ENCODE results near the gene SCYL3. TPM values are rescaled to one million over a fixed set of nuclear protein-coding genes. Genes with fewer than 3 reads are reported as not detected.
"Not testable (repeated sequence)": the region's sequence is repeated elsewhere in the genome, so short reads cannot be mapped to it uniquely, and the experiment has no call there.

Gene SCYL3
- total and polyA plus RNA-seq, 3 experiments from 2014 or later, result 12.7 to 13.5 (median 13.1) TPM

GRCh38 chr1:169877800-169878491, 15.8 kb downstream of the SCYL3 start:
- no peaks in the 10 kb centered on the region for H3K27me3 ChIP-seq (ENCODE audit: insufficient read depth, low read length, poor library complexity, severe bottlenecking)
- no peaks in the 10 kb centered on the region for H3K4me1 ChIP-seq (ENCODE audit: insufficient read depth, low read length)
- DNase-seq, result no peak
- peak overlapping the region in 2 of 8 donors; percentile 43 to 61 for H3K27ac Mint-ChIP-seq
- no peak overlapping the region for H3K27ac ChIP-seq (ENCODE audit: low read depth, low read length)
- peaks cover 25 to 72% (median 41%) of the 10 kb centered on the region in 3 donors for H3K36me3 Mint-ChIP-seq
- H3K9me3 ChIP-seq (ENCODE audit: low read length), result no peaks in the 10 kb centered on the region
- H3K36me3 ChIP-seq (ENCODE audit: insufficient read depth, low read length), result peaks cover 25% of the 10 kb centered on the region
- no peak overlapping the region for H3K4me3 Mint-ChIP-seq
- peaks cover 0 to under 1% of the 10 kb centered on the region in 2 donors for H3K27me3 Mint-ChIP-seq
- H3K4me3 ChIP-seq (ENCODE audit: low read length), result no peak overlapping the region
- CTCF ChIA-PET, result no interaction called here
- no peaks in the 10 kb centered on the region for H3K9me3 Mint-ChIP-seq
- POLR2A ChIA-PET, result no interaction called here
- peaks cover 42 to 60% (median 51%) of the 10 kb centered on the region in 3 donors for H3K4me1 Mint-ChIP-seq

GRCh38 chr1:169874229-169874628, 19.5 kb downstream of the SCYL3 start:
- Histone ChIP-seq H3K27me3 (ENCODE audit: insufficient read depth, low read length, poor library complexity, severe bottlenecking) (no peaks in the 10 kb centered on the region), H3K4me3 (ENCODE audit: low read length) (no peak overlapping the region), H3K9me3 (ENCODE audit: low read length) (no peaks in the 10 kb centered on the region), H3K4me1 (ENCODE audit: insufficient read depth, low read length) (no peaks in the 10 kb centered on the region), H3K27ac (ENCODE audit: low read depth, low read length) (no peak overlapping the region), H3K36me3 (ENCODE audit: insufficient read depth, low read length) (peaks cover 48% of the 10 kb centered on the region)
- POLR2A ChIA-PET, result no interaction called here
- no peak overlapping the region for H3K4me3 Mint-ChIP-seq
- H3K36me3 Mint-ChIP-seq, result peaks cover 40 to 88% (median 57%) of the 10 kb centered on the region in 3 donors
- no peaks in the 10 kb centered on the region for H3K9me3 Mint-ChIP-seq
- CTCF ChIA-PET, result no interaction called here
- peak overlapping the region in 1 of 8 donors; percentile 14 for H3K27ac Mint-ChIP-seq
- DNase-seq, result no peak
- peaks cover 26 to 38% (median 35%) of the 10 kb centered on the region in 3 donors for H3K4me1 Mint-ChIP-seq
- peaks cover 0 to 2% of the 10 kb centered on the region in 2 donors for H3K27me3 Mint-ChIP-seq

- ChIA-PET CTCF (no interaction called here), POLR2A (no interaction called here)
- Histone ChIP-seq H3K4me3 (ENCODE audit: low read length) (no peak overlapping the region), H3K9me3 (ENCODE audit: low read length) (no peaks in the 10 kb centered on the region), H3K36me3 (ENCODE audit: insufficient read depth, low read length) (peaks cover 54% of the 10 kb centered on the region), H3K27ac (ENCODE audit: low read depth, low read length) (no peak overlapping the region), H3K27me3 (ENCODE audit: insufficient read depth, low read length, poor library complexity, severe bottlenecking) (no peaks in the 10 kb centered on the region), H3K4me1 (ENCODE audit: insufficient read depth, low read length) (no peaks in the 10 kb centered on the region)
- peaks cover 40 to 89% (median 57%) of the 10 kb centered on the region in 3 donors for H3K36me3 Mint-ChIP-seq
- peak overlapping the region in 2 of 8 donors; percentile 23 to 51 for H3K27ac Mint-ChIP-seq
- H3K4me1 Mint-ChIP-seq, result peaks cover 22 to 33% (median 30%) of the 10 kb centered on the region in 3 donors
- H3K4me3 Mint-ChIP-seq, result no peak overlapping the region
- peaks cover 0 to 2% of the 10 kb centered on the region in 2 donors for H3K27me3 Mint-ChIP-seq
- DNase-seq, result no peak
- no peaks in the 10 kb centered on the region for H3K9me3 Mint-ChIP-seq
Observed at GRCh38 chr1:169873582-169874199, 20.0 kb downstream of the SCYL3 start.

- H3K27ac ChIP-seq (ENCODE audit: low read depth, low read length), result no peak overlapping the region
- Mint-ChIP-seq H3K27me3 (peaks cover 0 to 2% of the 10 kb centered on the region in 2 donors), H3K4me1 (peaks cover 18 to 30% (median 22%) of the 10 kb centered on the region in 3 donors), H3K9me3 (no peaks in the 10 kb centered on the region), H3K27ac (peak overlapping the region in 2 of 8 donors; percentile 58 to 64), H3K4me3 (no peak overlapping the region), H3K36me3 (peaks cover 46 to 89% (median 58%) of the 10 kb centered on the region in 3 donors)
- POLR2A ChIA-PET, result no interaction called here
- peaks cover 52% of the 10 kb centered on the region for H3K36me3 ChIP-seq (ENCODE audit: insufficient read depth, low read length)
- no peaks in the 10 kb centered on the region for H3K4me1 ChIP-seq (ENCODE audit: insufficient read depth, low read length)
- H3K9me3 ChIP-seq (ENCODE audit: low read length), result no peaks in the 10 kb centered on the region
- H3K27me3 ChIP-seq (ENCODE audit: insufficient read depth, low read length, poor library complexity, severe bottlenecking), result no peaks in the 10 kb centered on the region
- H3K4me3 ChIP-seq (ENCODE audit: low read length), result no peak overlapping the region
- CTCF ChIA-PET, result no interaction called here
- DNase-seq, result no peak
Observed at GRCh38 chr1:169872906-169873305, 20.8 kb downstream of the SCYL3 start.

- peaks cover 46 to 92% (median 59%) of the 10 kb centered on the region in 3 donors for H3K36me3 Mint-ChIP-seq
- H3K27ac Mint-ChIP-seq, result peak overlapping the region in 1 of 8 donors; percentile 21
- H3K36me3 ChIP-seq (ENCODE audit: insufficient read depth, low read length), result peaks cover 58% of the 10 kb centered on the region
- H3K4me1 ChIP-seq (ENCODE audit: insufficient read depth, low read length); H3K9me3 Mint-ChIP-seq; H3K27me3 Mint-ChIP-seq; H3K4me3 ChIP-seq (ENCODE audit: low read length); H3K27ac ChIP-seq (ENCODE audit: low read depth, low read length); DNase-seq; H3K9me3 ChIP-seq (ENCODE audit: low read length); H3K27me3 ChIP-seq (ENCODE audit: insufficient read depth, low read length, poor library complexity, severe bottlenecking); H3K4me3 Mint-ChIP-seq; CTCF ChIA-PET; POLR2A ChIA-PET: not testable (repeated sequence)
- peaks cover 18 to 26% (median 20%) of the 10 kb centered on the region in 3 donors for H3K4me1 Mint-ChIP-seq
Observed at GRCh38 chr1:169871988-169872387, 21.7 kb downstream of the SCYL3 start.

GRCh38 chr1:169869426-169869825, 24.3 kb downstream of the SCYL3 start:
- Histone ChIP-seq H3K36me3 (ENCODE audit: insufficient read depth, low read length) (peaks cover 68% of the 10 kb centered on the region), H3K27ac (ENCODE audit: low read depth, low read length) (no peak overlapping the region)
- CTCF ChIA-PET, result no interaction called here

GRCh38 chr1:169868978-169869377, 24.7 kb downstream of the SCYL3 start:
- H3K4me1 ChIP-seq (ENCODE audit: insufficient read depth, low read length), result no peaks in the 10 kb centered on the region
- ChIA-PET POLR2A (no interaction called here), CTCF (no interaction called here)
- no peak overlapping the region for H3K27ac ChIP-seq (ENCODE audit: low read depth, low read length)
- Mint-ChIP-seq H3K36me3 (peaks cover 45 to 95% (median 71%) of the 10 kb centered on the region in 3 donors), H3K27ac (peak overlapping the region in 1 of 8 donors; percentile 75), H3K27me3 (peaks cover 0 to 2% of the 10 kb centered on the region in 2 donors), H3K4me1 (peaks cover 3 to 10% (median 8%) of the 10 kb centered on the region in 3 donors), H3K4me3 (no peak overlapping the region), H3K9me3 (no peaks in the 10 kb centered on the region)
- peaks cover 64% of the 10 kb centered on the region for H3K36me3 ChIP-seq (ENCODE audit: insufficient read depth, low read length)
- no peaks in the 10 kb centered on the region for H3K27me3 ChIP-seq (ENCODE audit: insufficient read depth, low read length, poor library complexity, severe bottlenecking)
- H3K9me3 ChIP-seq (ENCODE audit: low read length), result no peaks in the 10 kb centered on the region
- DNase-seq, result no peak
- no peak overlapping the region for H3K4me3 ChIP-seq (ENCODE audit: low read length)

More at GRCh38 chr1:169869426-169869825, 24.3 kb downstream of the SCYL3 start:
- no peaks in the 10 kb centered on the region for H3K9me3 Mint-ChIP-seq
- Histone ChIP-seq H3K4me3 (ENCODE audit: low read length) (no peak overlapping the region), H3K9me3 (ENCODE audit: low read length) (no peaks in the 10 kb centered on the region), H3K4me1 (ENCODE audit: insufficient read depth, low read length) (no peaks in the 10 kb centered on the region), H3K27me3 (ENCODE audit: insufficient read depth, low read length, poor library complexity, severe bottlenecking) (no peaks in the 10 kb centered on the region)
- POLR2A ChIA-PET, result no interaction called here
- DNase-seq, result no peak
- peaks cover 48 to 95% (median 70%) of the 10 kb centered on the region in 3 donors for H3K36me3 Mint-ChIP-seq
- H3K27me3 Mint-ChIP-seq, result peaks cover 0 to 2% of the 10 kb centered on the region in 2 donors
- peaks cover 7 to 15% (median 11%) of the 10 kb centered on the region in 3 donors for H3K4me1 Mint-ChIP-seq
- H3K4me3 Mint-ChIP-seq, result no peak overlapping the region
- H3K27ac Mint-ChIP-seq, result peak overlapping the region in 2 of 8 donors; percentile 29 to 84

- Mint-ChIP-seq H3K27me3 (no peaks in the 10 kb centered on the region), H3K9me3 (no peaks in the 10 kb centered on the region), H3K4me3 (no peak overlapping the region), H3K36me3 (peaks cover 30 to 94% (median 62%) of the 10 kb centered on the region in 3 donors), H3K27ac (peak overlapping the region in 2 of 8 donors; percentile 17 to 91), H3K4me1 (peaks cover 0 to 2% (median 0%) of the 10 kb centered on the region in 3 donors)
- H3K27me3 ChIP-seq (ENCODE audit: insufficient read depth, low read length, poor library complexity, severe bottlenecking), result no peaks in the 10 kb centered on the region
- H3K4me1 ChIP-seq (ENCODE audit: insufficient read depth, low read length), result no peaks in the 10 kb centered on the region
- DNase-seq, result no peak
- no peaks in the 10 kb centered on the region for H3K9me3 ChIP-seq (ENCODE audit: low read length)
- no peak overlapping the region for H3K27ac ChIP-seq (ENCODE audit: low read depth, low read length)
- CTCF ChIA-PET, result no interaction called here
- POLR2A ChIA-PET, result no interaction called here
- H3K4me3 ChIP-seq (ENCODE audit: low read length), result no peak overlapping the region
- H3K36me3 ChIP-seq (ENCODE audit: insufficient read depth, low read length), result peaks cover 62% of the 10 kb centered on the region
Observed at GRCh38 chr1:169867012-169867675, 26.6 kb downstream of the SCYL3 start.

Data from CD8-positive, alpha-beta memory T cell (primary cell).